Prostate gland (tissue), 2 donors: ENCODE data around the gene FDPS. TPM values are rescaled to one million over a fixed set of nuclear protein-coding genes. Genes with fewer than 3 reads are reported as not detected.

Experiments used
- DNase-seq: peaks from one replicate; pipeline ENCODE4 v3.0.0-alpha.2; 2019; ENCODE audit warnings: low spot score
- H3K27ac ChIP-seq, 2 donors: fragments of 200-600 bp; sonication (generic); 2 replicates each; pipeline ENCODE4 v1.5.1; 2017 to 2019
- H3K27me3 ChIP-seq: fragments of 200-600 bp; sonication (generic); replicated peaks from 2 replicates; pipeline ENCODE4 v1.5.1; 2019; ENCODE audit not compliant: insufficient read depth
- H3K36me3 ChIP-seq, 2 donors: fragments of 200-600 bp; sonication (generic); 1 replicate in 1 of 2; 2 replicates in 1 of 2; pipeline versions ENCODE4 v1.5.1 to v1.8.1; 2017 to 2019
- H3K4me1 ChIP-seq: fragments of 200-600 bp; sonication (generic); replicated peaks from 2 replicates; pipeline ENCODE4 v1.5.1; 2019
- H3K4me3 ChIP-seq, 2 donors: fragments of 200-600 bp; sonication (generic); 2 replicates each; pipeline ENCODE4 v1.5.1; 2017 to 2019
- H3K9me3 ChIP-seq: fragments of 200-600 bp; sonication (generic); 2 replicates; pipeline ENCODE4 v1.5.1; 2017
- CTCF ChIP-seq, 4 experiments: fragments of 200-600 bp in 2 of 4; fragments of 450-650 bp in 2 of 4; sonication (generic) in 2 of 4; IDR thresholded peaks; 1 replicate in 3 of 4; 2 replicates in 1 of 4; pipeline ENCODE4 v1.5.1; 2016 to 2019; ENCODE audit warnings: antibody characterized with exemption in 4 of 4, mild to moderate bottlenecking in 2 of 4, moderate library complexity in 2 of 4
- POLR2A ChIP-seq: fragments of 450-650 bp; IDR thresholded peaks from one replicate; pipeline ENCODE4 v1.6.1; 2016; ENCODE audit warnings: antibody characterized with exemption, mild to moderate bottlenecking
- POLR2AphosphoS5 ChIP-seq: sonication (generic); formaldehyde crosslinking; IDR thresholded peaks from one replicate; pipeline ENCODE4 v1.6.1; 2017; ENCODE audit warnings: antibody characterized with exemption
- WGBS: methylation state at CpG from one replicate; pipeline ENCODE4 v1.1.5; 2018; 5-methylcytosine and 5-hydroxymethylcytosine counted together
- intact Hi-C: fragments of 100-400 bp; cut with DNase I; formaldehyde crosslinking; loops from one replicate; pipeline ENCODE4 v1.14.2; 2022
- total RNA-seq, 2 donors: library from RNA; depleted of rRNA; stranded (reverse); fragments of >200 nt; gene quantifications; one replicate each; pipeline ENCODE4 v1.1.0, GENCODE V29; 2016

Gene FDPS
- total RNA-seq, 2 donors from 2014 or later: 59.6 to 100 TPM

- peak overlapping the region; percentile 86 to 88 for H3K4me3 ChIP-seq
- TF ChIP-seq CTCF (IDR thresholded peaks at IDR 0.05): peak in 1 of 4 experiments; percentile 31
- peak; percentile 87 for TF ChIP-seq POLR2A
- TF ChIP-seq POLR2AphosphoS5: peak; percentile 92
- no peaks in the 10 kb centered on the region for H3K27me3 ChIP-seq
- peak; percentile 97 for DNase-seq
- no peaks in the 10 kb centered on the region for H3K36me3 ChIP-seq
- H3K4me1 ChIP-seq: peaks cover 4% of the 10 kb centered on the region
- intact Hi-C loops: loop anchor here (2.0 to 5.0 kb wide), 5 partner anchors 15 to 268 kb away; partner anchors contain the start of genes ASH1L, ENTREP3 and FDPS
- H3K9me3 ChIP-seq: no peaks in the 10 kb centered on the region
- under 1% methylated on average over 36 of the region's 44 CpGs for WGBS
- H3K27ac ChIP-seq: peak overlapping the region; percentile 95 to 97
Measured at GRCh38 chr1:155324037-155324716, 15.5 kb downstream of the FDPS start.

DNA sequence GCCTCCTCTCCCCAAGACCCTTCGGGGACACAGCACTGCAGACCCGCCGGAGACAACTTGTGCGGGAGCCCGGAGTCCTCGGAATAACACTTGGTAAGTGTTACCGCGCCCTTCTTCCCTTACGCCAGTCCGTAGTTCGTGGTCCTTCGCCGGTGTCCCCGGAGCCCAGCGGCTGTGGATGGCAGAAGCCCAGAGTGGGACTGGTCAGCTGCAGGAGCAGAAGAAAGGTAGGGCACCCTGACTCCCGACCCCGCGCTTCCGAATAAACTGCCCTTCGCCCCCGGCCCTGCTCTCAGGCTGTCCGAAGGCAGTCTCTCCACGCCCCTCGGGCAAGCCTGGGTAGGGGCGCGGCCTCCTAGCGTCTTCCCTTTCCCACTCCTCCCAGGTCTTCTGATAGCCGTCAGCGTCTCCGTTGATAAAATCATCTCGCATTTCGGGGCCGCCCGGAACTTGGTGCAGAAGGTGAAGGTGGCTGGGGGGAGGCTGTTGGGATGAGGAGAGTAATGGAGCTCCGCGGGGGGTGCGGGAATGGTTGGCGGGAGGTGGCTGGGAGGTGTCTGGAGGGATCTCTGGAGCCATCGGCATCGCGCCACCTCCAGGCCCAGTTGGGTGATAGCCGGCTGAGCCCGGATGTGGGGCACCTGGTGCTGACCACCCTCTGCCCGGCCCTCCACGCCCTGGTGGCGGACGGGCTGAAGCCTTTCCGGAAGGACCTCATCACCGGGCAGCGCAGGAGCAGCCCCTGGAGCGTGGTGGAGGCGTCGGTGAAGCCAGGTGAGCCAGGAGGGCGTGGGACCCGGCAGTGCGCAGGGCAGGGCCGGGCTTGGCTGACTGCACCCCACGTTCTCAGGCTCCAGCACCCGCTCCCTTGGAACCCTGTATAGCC lies 16.3 kb downstream of the FDPS start:
- H3K4me1 ChIP-seq: peaks cover 4% of the 10 kb centered on the region
- peak in 3 of 4 experiments; percentile 42 to 66 (median 50) for TF ChIP-seq CTCF (IDR thresholded peaks at IDR 0.05)
- TF ChIP-seq POLR2AphosphoS5: no peak
- TF ChIP-seq POLR2A: peak; percentile 8
- H3K27me3 ChIP-seq: no peaks in the 10 kb centered on the region
- H3K4me3 ChIP-seq: peak overlapping the region; percentile 86 to 88
- 3% methylated on average over 58 of the region's 59 CpGs for WGBS
- H3K27ac ChIP-seq: peak overlapping the region; percentile 95 to 97
- DNase-seq: peak; percentile 70
- intact Hi-C loops: loop anchor here (2.0 to 5.0 kb wide), 5 partner anchors 16 to 267 kb away; partner anchors contain the start of genes ASH1L, ENTREP3 and FDPS
- H3K9me3 ChIP-seq: no peaks in the 10 kb centered on the region
- H3K36me3 ChIP-seq: no peaks in the 10 kb centered on the region

DNA sequence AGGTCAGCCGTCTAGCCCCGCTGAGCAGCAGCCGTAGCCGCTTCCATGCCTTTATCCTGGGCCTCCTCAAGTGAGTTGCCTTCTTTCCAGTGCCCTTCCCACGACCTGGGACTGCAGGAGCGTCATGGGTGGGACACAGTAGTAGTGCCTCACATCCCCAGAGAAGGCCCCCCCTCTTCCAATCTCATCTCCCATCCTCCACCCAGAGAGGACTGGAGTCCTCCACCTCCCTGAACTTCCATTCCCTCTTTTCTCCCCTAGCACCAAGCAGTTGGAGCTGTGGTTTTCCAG lies 16.9 kb downstream of the FDPS start:
- Histone ChIP-seq H3K4me3 (peak overlapping the region; percentile 86 to 88), H3K9me3 (no peaks in the 10 kb centered on the region), H3K4me1 (peaks cover 4% of the 10 kb centered on the region), H3K27me3 (no peaks in the 10 kb centered on the region), H3K27ac (peak overlapping the region; percentile 95 to 97), H3K36me3 (no peaks in the 10 kb centered on the region)
- no peak for DNase-seq
- intact Hi-C loops: loop anchor here (2.0 kb wide), 1 partner anchor 17 kb away; the partner anchor contains the start of gene FDPS
- TF ChIP-seq POLR2AphosphoS5: no peak
- no peak for TF ChIP-seq CTCF (IDR thresholded peaks at IDR 0.05)
- TF ChIP-seq POLR2A: no peak
- 30% methylated on average over 6 of the region's 6 CpGs for WGBS

GRCh38 chr1:155326020-155326526 lies 17.4 kb downstream of the FDPS start:
- WGBS: 81% methylated on average over 6 of the region's 6 CpGs
- Histone ChIP-seq H3K27ac (no peak overlapping the region), H3K36me3 (no peaks in the 10 kb centered on the region), H3K27me3 (no peaks in the 10 kb centered on the region), H3K4me3 (no peak overlapping the region), H3K4me1 (peaks cover 4% of the 10 kb centered on the region), H3K9me3 (no peaks in the 10 kb centered on the region)
- TF ChIP-seq CTCF (IDR thresholded peaks at IDR 0.05): no peak
- TF ChIP-seq POLR2AphosphoS5: no peak
- no peak for TF ChIP-seq POLR2A
- intact Hi-C loops: no loop called here
- DNase-seq: no peak
